Astrocyte (in vitro differentiated cells and primary cell): Measurements from ENCODE around the gene SPARC. TPM values are rescaled to one million over a fixed set of nuclear protein-coding genes. Genes with fewer than 3 reads are reported as not detected.

Experiments used
- DNase-seq: peaks from one replicate; pipeline ENCODE4 v3.0.0-alpha.2; 2010; ENCODE audit warnings: low read depth
- FAIRE-seq: peaks from 2 replicates; lab custom pipeline; 2011; peaks lifted over from hg19 to GRCh38; lab: Jason Lieb, UNC
- H2AFZ ChIP-seq: 2 replicates; pipeline ENCODE4 v1.6.0; 2012; ENCODE audit warnings: low read depth, low read length, inconsistent platforms
- H3K27ac ChIP-seq: 2 replicates; pipeline ENCODE4 v1.5.1; 2011; ENCODE audit warnings: low read depth, low read length, inconsistent platforms
- H3K27me3 ChIP-seq: 2 replicates; pipeline ENCODE4 v1.6.0; 2011; ENCODE audit warnings: low read length, inconsistent platforms; ENCODE audit not compliant: insufficient read depth
- H3K36me3 ChIP-seq: 2 replicates; pipeline ENCODE4 v1.5.1; 2011; ENCODE audit warnings: low read length, inconsistent platforms; ENCODE audit not compliant: insufficient read depth
- H3K4me1 ChIP-seq: 2 replicates; pipeline ENCODE4 v1.5.1; 2011; ENCODE audit warnings: low read length, inconsistent platforms; ENCODE audit not compliant: insufficient read depth
- H3K4me2 ChIP-seq: 2 replicates; pipeline ENCODE4 v1.6.0; 2012; ENCODE audit warnings: low read length, inconsistent platforms
- H3K4me3 ChIP-seq: 2 replicates; pipeline ENCODE4 v1.5.1; 2011; ENCODE audit warnings: low read depth, mild to moderate bottlenecking, low read length, inconsistent platforms; ENCODE audit not compliant: insufficient read depth
- H3K79me2 ChIP-seq: 2 replicates; pipeline ENCODE4 v1.6.0; 2012; ENCODE audit warnings: mild to moderate bottlenecking, low read length, inconsistent platforms; ENCODE audit not compliant: insufficient read depth
- H3K9ac ChIP-seq: 2 replicates; pipeline ENCODE4 v1.6.0; 2012; ENCODE audit warnings: mild to moderate bottlenecking, low read length, inconsistent platforms
- H3K9me3 ChIP-seq: 2 replicates; pipeline ENCODE4 v1.5.1; 2012; ENCODE audit warnings: low read depth, mild to moderate bottlenecking, low read length, inconsistent platforms; ENCODE audit not compliant: insufficient read depth
- H4K20me1 ChIP-seq: 2 replicates; pipeline ENCODE4 v1.6.0; 2012; ENCODE audit warnings: low read length, inconsistent platforms; ENCODE audit not compliant: insufficient read depth
- H3K27ac Mint-ChIP-seq: one replicate; pipeline ENCODE4 v1.8.0; 2021; ENCODE audit warnings: mild to moderate bottlenecking, mixed read lengths; ENCODE audit not compliant: unreplicated experiment
- H3K27me3 Mint-ChIP-seq: one replicate; pipeline ENCODE4 v1.8.0; 2021; ENCODE audit warnings: low read depth, mixed read lengths; ENCODE audit not compliant: unreplicated experiment
- H3K36me3 Mint-ChIP-seq: one replicate; pipeline ENCODE4 v1.8.0; 2021; ENCODE audit warnings: low read depth, mixed read lengths; ENCODE audit not compliant: unreplicated experiment
- H3K4me1 Mint-ChIP-seq: one replicate; pipeline ENCODE4 v1.8.0; 2021; ENCODE audit warnings: low read depth, mixed read lengths; ENCODE audit not compliant: unreplicated experiment
- H3K4me3 Mint-ChIP-seq: one replicate; pipeline ENCODE4 v1.8.0; 2021; ENCODE audit warnings: mild to moderate bottlenecking, moderate library complexity, mixed read lengths; ENCODE audit not compliant: unreplicated experiment
- H3K9me3 Mint-ChIP-seq: one replicate; pipeline ENCODE4 v1.8.0; 2021; ENCODE audit warnings: mild to moderate bottlenecking, mixed read lengths; ENCODE audit not compliant: unreplicated experiment
- CTCF ChIP-seq: IDR thresholded peaks from 2 replicates; pipeline ENCODE4 v1.5.1; 2011; ENCODE audit warnings: low read depth, mild to moderate bottlenecking, inconsistent platforms, low read length, moderate library complexity; ENCODE audit not compliant: insufficient read depth
- EZH2 ChIP-seq: IDR thresholded peaks from 2 replicates; pipeline ENCODE4 v1.6.1; 2012; ENCODE audit warnings: mild to moderate bottlenecking, low read length, inconsistent platforms; ENCODE audit not compliant: insufficient read depth
- total RNA-seq: library from RNA; stranded (reverse); gene quantifications from 2 replicates; pipeline ENCODE4 v1.2.1, GENCODE V29; 2021

SPARC gene
- total RNA-seq, 1 donor from 2014 or later, result 15,667 TPM

GRCh38 chr5:151684690-151685361 is 1.9 kb downstream of the SPARC start:
- Histone ChIP-seq H3K27ac (peak overlapping the region; percentile 98), H3K79me2 (peaks cover 78% of the 10 kb centered on the region), H3K4me1 (peaks cover 59% of the 10 kb centered on the region), H3K36me3 (peaks cover 34% of the 10 kb centered on the region), H3K4me2 (peak overlapping the region; percentile 92), H4K20me1 (peaks cover 66% of the 10 kb centered on the region), H3K9ac (peak overlapping the region; percentile 100), H3K27me3 (no peaks in the 10 kb centered on the region), H3K9me3 (no peaks in the 10 kb centered on the region), H3K4me3 (peak overlapping the region; percentile 99), H2AFZ (no peak overlapping the region)
- peaks cover 34% of the 10 kb centered on the region for H3K36me3 Mint-ChIP-seq
- TF ChIP-seq EZH2 (no peak), CTCF (peak; percentile 35)
- H3K9me3 Mint-ChIP-seq, result no peaks in the 10 kb centered on the region
- peaks cover 46% of the 10 kb centered on the region for H3K4me1 Mint-ChIP-seq
- peak overlapping the region; percentile 100 for H3K27ac Mint-ChIP-seq
- FAIRE-seq (peak; percentile 90), DNase-seq (peak; percentile 95)
- peak overlapping the region; percentile 99 for H3K4me3 Mint-ChIP-seq
- H3K27me3 Mint-ChIP-seq, result no peaks in the 10 kb centered on the region

DNA sequence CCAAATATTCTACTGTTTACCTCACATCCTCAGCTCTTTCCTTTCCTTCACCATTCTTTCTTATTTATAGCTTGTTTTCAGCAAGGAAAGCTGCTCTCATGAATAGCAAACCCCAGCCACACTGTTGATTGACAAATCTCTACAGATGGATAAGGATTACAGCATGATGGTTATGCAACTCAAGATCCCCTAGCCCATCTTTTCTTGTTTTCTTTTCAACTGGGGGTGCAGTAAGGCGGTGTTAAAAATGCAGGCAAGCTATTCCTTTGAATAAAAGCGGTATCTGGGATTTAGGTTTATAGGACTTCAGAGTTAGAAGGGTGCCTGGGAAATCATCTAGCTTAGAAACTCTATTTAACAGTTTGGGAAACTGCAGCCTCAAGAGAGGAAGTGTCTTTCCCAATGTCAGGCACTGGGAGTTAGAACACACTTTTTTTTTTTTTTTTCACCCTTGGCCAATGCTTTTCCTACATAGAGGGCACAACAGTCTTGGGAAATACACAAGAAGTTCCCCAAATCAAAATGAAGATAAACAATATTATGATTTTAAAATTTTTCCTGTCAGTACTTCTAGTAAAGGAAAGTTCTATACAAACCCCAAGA is 2.6 kb downstream of the SPARC start:
- peak overlapping the region; percentile 99 for H3K4me3 Mint-ChIP-seq
- peaks cover 73% of the 10 kb centered on the region for H4K20me1 ChIP-seq
- H3K36me3 Mint-ChIP-seq, result peaks cover 36% of the 10 kb centered on the region
- peak overlapping the region; percentile 98 for H3K27ac ChIP-seq
- peak overlapping the region; percentile 100 for H3K27ac Mint-ChIP-seq
- H3K4me1 Mint-ChIP-seq, result peaks cover 53% of the 10 kb centered on the region
- peaks cover 66% of the 10 kb centered on the region for H3K4me1 ChIP-seq
- no peak for TF ChIP-seq EZH2
- no peak for TF ChIP-seq CTCF
- H3K4me3 ChIP-seq, result peak overlapping the region; percentile 99
- H3K4me2 ChIP-seq, result peak overlapping the region; percentile 92
- peaks cover 37% of the 10 kb centered on the region for H3K36me3 ChIP-seq
- H3K27me3 Mint-ChIP-seq, result no peaks in the 10 kb centered on the region
- DNase-seq, result no peak
- H3K9me3 ChIP-seq, result no peaks in the 10 kb centered on the region
- no peak overlapping the region for H2AFZ ChIP-seq
- no peaks in the 10 kb centered on the region for H3K9me3 Mint-ChIP-seq
- FAIRE-seq, result peak; percentile 5
- peak overlapping the region; percentile 100 for H3K9ac ChIP-seq
- peaks cover 85% of the 10 kb centered on the region for H3K79me2 ChIP-seq
- no peaks in the 10 kb centered on the region for H3K27me3 ChIP-seq

DNA sequence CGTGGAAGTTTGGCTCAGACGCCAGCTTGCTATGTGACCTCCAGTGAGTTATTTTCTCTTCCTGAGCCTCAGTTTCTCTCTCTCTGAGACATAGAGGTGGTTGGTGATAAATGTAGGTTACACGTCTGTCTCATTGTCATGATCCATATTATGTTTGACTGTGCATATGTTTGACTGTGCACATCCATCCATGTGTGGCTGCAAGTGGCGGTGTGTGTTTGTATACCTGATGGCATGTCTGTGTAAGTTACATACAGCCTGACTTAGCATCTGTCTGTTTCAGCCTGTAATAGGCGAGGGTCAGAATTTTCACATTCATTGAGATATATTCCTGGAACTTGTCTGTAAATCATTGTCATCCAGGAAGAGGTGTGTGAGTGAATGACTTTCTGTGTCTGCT is 3.3 kb downstream of the SPARC start:
- H3K27me3 ChIP-seq, result no peaks in the 10 kb centered on the region
- peak overlapping the region; percentile 100 for H3K9ac ChIP-seq
- Mint-ChIP-seq H3K4me1 (peaks cover 56% of the 10 kb centered on the region), H3K4me3 (peak overlapping the region; percentile 99), H3K9me3 (no peaks in the 10 kb centered on the region), H3K27me3 (no peaks in the 10 kb centered on the region), H3K36me3 (peaks cover 38% of the 10 kb centered on the region), H3K27ac (peak overlapping the region; percentile 100)
- no peak for TF ChIP-seq EZH2
- FAIRE-seq, result peak; percentile 59
- H2AFZ ChIP-seq, result no peak overlapping the region
- peak overlapping the region; percentile 92 for H3K4me2 ChIP-seq
- H3K4me1 ChIP-seq, result peaks cover 73% of the 10 kb centered on the region
- H3K4me3 ChIP-seq, result peak overlapping the region; percentile 99
- no peak for DNase-seq
- peaks cover 92% of the 10 kb centered on the region for H3K79me2 ChIP-seq
- H4K20me1 ChIP-seq, result peaks cover 80% of the 10 kb centered on the region
- no peaks in the 10 kb centered on the region for H3K9me3 ChIP-seq
- peak overlapping the region; percentile 98 for H3K27ac ChIP-seq
- H3K36me3 ChIP-seq, result peaks cover 37% of the 10 kb centered on the region
